ENCODE data around the gene TAS2R40.

TAS2R40 gene

DNA sequence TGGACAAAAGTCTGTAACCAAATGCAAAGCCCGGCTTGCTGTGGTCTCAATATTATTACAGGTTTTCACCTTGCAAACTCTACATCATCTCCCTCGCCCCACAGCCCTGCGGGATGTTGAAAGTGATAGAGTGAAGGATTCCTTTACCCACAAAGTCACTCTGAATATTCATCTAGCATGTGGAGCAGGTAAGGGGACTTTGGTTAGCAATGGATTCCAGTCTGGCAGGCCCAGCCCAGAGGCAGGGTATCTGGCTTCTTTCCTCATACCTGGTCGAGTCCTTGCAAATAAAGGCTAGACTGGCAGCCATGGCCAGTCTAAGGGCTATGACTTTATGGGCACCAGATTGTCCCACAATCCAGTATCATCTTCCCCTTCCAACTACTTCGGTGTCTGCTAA is 3.2 kb downstream of the TAS2R40 start:
- no peak for DNase-seq

DNA sequence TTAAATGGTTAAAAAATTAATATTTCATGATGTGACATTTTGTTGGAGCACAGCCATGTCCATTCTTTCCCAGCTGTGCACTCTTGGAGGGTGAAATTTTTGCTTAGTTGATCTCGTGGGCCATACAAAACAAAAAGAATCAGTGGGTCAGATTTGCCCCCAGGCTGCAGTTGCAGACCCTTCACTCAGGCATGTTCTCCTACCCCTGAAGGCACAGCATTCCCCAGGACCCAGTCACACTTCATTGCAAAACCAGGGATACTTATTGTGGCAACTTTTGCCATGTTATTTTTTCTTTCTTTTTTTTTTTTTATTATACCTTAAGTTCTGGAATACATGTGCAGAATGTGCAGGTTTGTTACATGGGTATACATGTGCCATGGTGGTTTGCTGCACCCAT is 6.0 kb downstream of the TAS2R40 start:
- no peak for DNase-seq

GRCh38 chr7:143229054-143229790 is 7.4 kb downstream of the TAS2R40 start:
- no peak for DNase-seq

GRCh38 chr7:143230602-143231457 is 9.0 kb downstream of the TAS2R40 start:
- no peak for DNase-seq

- peak; percentile 57 to 88 (median 83) for DNase-seq
These were observed 12.1 kb downstream of the TAS2R40 start for GRCh38 chr7:143233816-143234532.

DNA sequence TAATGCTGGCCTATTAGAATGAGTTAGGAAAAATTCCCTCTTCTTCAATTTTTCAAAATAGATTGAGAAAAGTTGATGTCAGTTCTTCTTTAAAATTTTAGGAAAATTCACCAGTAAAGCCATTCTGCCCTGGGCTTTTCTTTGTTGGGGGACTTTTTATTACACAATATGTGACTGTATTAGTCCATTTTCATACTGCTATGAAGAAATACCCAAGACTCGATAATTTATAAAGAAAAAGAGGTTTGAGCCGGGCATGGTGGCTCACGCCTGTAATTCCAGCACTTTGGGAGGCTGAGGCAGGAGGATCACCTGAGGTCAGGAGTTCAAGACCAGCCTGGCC is 12.7 kb downstream of the TAS2R40 start:
- DNase-seq, result peak; percentile 46 to 81 (median 77)

DNA sequence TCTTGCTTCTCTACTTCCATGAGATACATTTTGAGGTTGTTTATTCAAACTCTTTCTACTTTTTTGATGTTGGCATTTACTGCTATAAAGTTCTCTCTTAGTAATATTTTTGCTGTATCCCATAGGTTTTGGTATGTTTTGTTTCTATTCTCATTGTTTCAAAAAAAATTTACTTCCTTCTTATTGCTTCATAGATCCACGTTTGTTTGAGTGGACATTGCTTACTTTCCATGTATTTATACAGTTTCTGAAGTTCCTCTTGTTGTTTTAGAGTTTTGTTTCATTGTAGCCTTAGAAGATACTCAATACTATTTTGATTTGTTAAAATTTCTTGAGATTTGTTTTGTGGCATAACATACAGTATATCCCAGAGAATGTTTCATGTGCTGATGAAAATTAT is 13.7 kb downstream of the TAS2R40 start:
- DNase-seq, result peak in 2 of 3 donors; percentile 38 to 49

DNA sequence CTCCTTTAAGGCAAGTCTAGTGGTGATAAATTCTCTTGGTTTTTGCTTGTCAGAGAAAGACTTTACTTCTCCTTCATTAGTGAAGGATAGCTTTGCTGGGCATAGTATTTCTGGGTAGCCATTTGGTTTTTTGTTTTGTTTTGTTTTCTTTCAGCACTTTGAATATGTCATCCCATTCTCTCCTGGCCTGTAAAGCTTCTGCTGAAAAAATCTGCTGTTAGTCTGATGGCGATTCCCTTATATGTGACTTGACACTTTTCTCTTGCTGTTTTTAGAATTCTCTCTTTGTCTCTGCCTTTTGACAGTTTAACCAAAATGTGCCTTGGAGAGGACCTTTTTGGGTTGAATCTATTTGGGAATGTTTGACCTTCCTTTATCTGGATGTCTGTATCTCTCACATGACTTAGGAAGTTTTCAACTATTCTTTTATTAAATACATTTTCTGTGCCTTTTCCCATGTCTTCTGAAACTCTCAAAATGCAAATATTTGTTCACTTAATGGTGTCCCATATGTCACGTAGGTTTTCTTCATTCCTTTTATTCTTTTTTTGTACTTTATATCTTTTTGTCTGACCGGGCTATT is 14.7 kb downstream of the TAS2R40 start:
- DNase-seq, result no peak

- DNase-seq, result peak; percentile 56 to 70 (median 63)
These were observed 15.5 kb downstream of the TAS2R40 start for GRCh38 chr7:143237366-143237765.

DNA sequence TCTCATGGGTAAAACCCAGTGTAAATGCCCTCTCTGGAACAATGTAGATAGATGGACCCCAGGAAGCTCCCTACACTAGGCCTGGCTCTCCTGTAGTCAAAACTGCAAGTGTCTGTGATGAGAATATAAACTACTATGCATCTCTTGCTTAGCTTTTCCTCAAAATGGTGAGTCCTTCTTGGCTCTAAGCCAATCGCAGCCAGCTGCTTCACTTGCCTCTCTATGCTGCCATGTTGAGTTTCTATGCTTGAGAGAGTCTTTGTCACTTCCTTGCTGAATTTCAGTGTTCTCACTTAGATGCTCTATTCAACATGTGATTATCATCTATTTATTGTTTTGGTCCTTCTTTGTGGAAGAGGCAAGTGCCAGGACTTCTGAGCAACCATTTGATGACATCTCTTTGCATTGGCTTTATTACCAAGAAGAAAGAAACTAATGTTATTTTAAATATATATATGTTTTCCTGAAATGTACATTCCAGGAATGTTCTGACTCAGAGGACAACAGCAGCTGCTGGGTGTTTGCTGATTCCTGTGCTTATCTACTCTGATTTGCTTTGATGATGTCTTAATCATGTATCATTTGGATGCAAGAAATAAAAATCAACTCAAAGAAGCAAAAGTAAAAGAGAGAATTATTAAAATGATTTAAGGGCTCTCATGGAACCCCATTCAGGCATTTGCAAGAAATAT is 16.6 kb downstream of the TAS2R40 start:
- no peak for DNase-seq

- DNase-seq, result peak; percentile 73 to 96 (median 94)
These were observed 18.0 kb downstream of the TAS2R40 start for GRCh38 chr7:143239813-143240212.

GRCh38 chr7:143240291-143241168 is 18.7 kb downstream of the TAS2R40 start:
- DNase-seq, result peak; percentile 83 to 87 (median 84)

- DNase-seq, result no peak
These were observed 20.5 kb downstream of the TAS2R40 start for GRCh38 chr7:143242306-143242705.

- DNase-seq, result no peak
These were observed 21.3 kb downstream of the TAS2R40 start for GRCh38 chr7:143243111-143243510.

DNA sequence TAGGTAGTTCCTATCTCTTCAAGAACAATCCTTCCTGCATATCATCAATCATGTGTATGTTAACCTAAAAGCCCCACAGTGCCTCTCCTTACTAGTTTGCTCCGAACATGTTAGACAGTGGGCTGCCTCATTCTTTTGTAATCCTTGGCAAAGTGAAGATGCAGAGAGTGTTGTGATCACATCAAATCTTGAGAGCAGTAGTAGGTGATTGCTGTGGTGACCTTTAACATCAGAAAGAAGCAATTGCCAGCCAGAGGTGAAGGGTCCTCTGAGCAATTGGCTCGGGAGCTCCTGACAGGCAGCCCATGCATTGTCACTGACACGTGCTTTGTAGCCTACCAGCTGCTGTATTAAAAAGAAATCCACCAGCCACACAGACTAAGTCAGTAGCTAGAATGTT is 21.8 kb downstream of the TAS2R40 start:
- DNase-seq, result no peak

GRCh38 chr7:143244321-143244720 is 22.5 kb downstream of the TAS2R40 start:
- DNase-seq, result no peak

DNA sequence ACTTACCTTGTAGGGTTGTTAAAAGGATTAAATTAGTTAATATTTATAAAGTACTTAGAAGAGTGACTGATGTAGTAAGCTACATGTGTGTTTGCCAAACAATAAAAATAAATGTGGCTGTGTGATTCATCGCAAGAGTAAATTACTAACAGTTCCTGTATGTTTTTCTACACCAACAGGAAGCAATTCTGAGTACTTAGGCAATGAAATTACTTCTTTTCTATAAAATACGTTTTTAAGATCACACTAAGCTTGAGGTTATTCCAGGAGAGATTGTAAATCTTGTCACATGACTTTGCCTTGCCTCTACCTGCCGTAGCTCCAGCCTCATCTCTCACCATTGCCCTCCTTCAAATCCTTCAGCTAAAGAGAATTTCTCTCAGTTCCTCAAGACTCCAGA is 23.3 kb downstream of the TAS2R40 start:
- DNase-seq, result peak; percentile 40 to 79 (median 75)

DNA sequence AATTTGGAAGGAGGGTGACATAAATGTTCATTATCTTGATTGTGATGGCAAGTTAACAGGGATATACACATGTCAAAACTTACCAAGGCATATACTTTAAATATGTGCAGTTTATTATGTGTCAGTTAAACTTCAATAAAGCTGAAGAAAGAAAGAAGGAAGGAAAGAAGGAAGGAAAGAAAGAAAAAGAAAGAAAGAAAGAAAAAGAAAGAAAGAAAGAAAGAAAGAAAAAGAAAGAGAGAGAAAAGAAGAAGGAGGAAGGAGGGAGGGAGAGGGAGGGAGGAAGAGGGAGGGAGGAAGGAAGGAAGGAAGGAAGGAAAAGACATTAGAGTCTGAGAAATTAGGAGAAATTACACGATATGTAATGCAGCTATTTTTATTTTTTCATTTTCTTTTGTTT is 25.5 kb downstream of the TAS2R40 start:
- no peak for DNase-seq

GRCh38 chr7:143248761-143249354 is 27.0 kb downstream of the TAS2R40 start:
- peak; percentile 51 to 72 (median 64) for DNase-seq

GRCh38 chr7:143250199-143250598 is 28.4 kb downstream of the TAS2R40 start:
- no peak for DNase-seq

- DNase-seq, result no peak
These were observed 29.0 kb downstream of the TAS2R40 start for GRCh38 chr7:143250822-143251221.

Measured in suppressor macrophage treated with lipopolysaccharide for 1 hour (primary cell).